ENCODE data around the gene NAP1L4. TPM values are rescaled to one million over a fixed set of nuclear protein-coding genes. Genes with fewer than 3 reads are reported as not detected.

Gene NAP1L4
- total RNA-seq, 1 donor, result 72.0 TPM

GRCh38 chr11:2982214-2982613 is 9.9 kb downstream of the NAP1L4 start:
- Histone ChIP-seq H3K27ac (ENCODE audit: low read depth, low read length) (no peak overlapping the region), H3K36me3 (ENCODE audit: insufficient read depth, low read length) (peaks cover 21% of the 10 kb centered on the region), H3K79me2 (ENCODE audit: insufficient read depth, low read length) (peaks cover 98% of the 10 kb centered on the region), H4K20me1 (ENCODE audit: insufficient read depth, low read length) (peaks cover 16% of the 10 kb centered on the region), H3K9me3 (ENCODE audit: low read depth, low read length) (no peaks in the 10 kb centered on the region), H3K27me3 (ENCODE audit: insufficient read depth, low read length) (no peaks in the 10 kb centered on the region), H2AFZ (ENCODE audit: low read length) (no peak overlapping the region), H3K4me2 (ENCODE audit: insufficient read depth, low read length) (no peak overlapping the region), H3K4me1 (ENCODE audit: insufficient read depth, low read length) (no peaks in the 10 kb centered on the region), H3K4me3 (ENCODE audit: insufficient read depth, low read length) (no peak overlapping the region)
- DNase-seq (ENCODE audit: insufficient read length, low spot score, missing footprints), result no peak
- TF ChIP-seq CTCF (IDR thresholded peaks at IDR 0.05; ENCODE audit: extremely low read depth, low read depth, low read length), result no peak

GRCh38 chr11:2981130-2981529 is 11.0 kb downstream of the NAP1L4 start:
- Histone ChIP-seq H3K27me3 (ENCODE audit: insufficient read depth, low read length) (no peaks in the 10 kb centered on the region), H3K36me3 (ENCODE audit: insufficient read depth, low read length) (peaks cover 32% of the 10 kb centered on the region), H3K4me3 (ENCODE audit: insufficient read depth, low read length) (no peak overlapping the region), H4K20me1 (ENCODE audit: insufficient read depth, low read length) (peaks cover 19% of the 10 kb centered on the region), H3K27ac (ENCODE audit: low read depth, low read length) (no peak overlapping the region), H3K9me3 (ENCODE audit: low read depth, low read length) (no peaks in the 10 kb centered on the region), H3K4me1 (ENCODE audit: insufficient read depth, low read length) (no peaks in the 10 kb centered on the region), H3K4me2 (ENCODE audit: insufficient read depth, low read length) (no peak overlapping the region), H3K79me2 (ENCODE audit: insufficient read depth, low read length) (peaks cover 97% of the 10 kb centered on the region), H2AFZ (ENCODE audit: low read length) (no peak overlapping the region)
- no peak for DNase-seq (ENCODE audit: insufficient read length, low spot score, missing footprints)
- no peak for TF ChIP-seq CTCF (IDR thresholded peaks at IDR 0.05; ENCODE audit: extremely low read depth, low read depth, low read length)

- H3K4me2 ChIP-seq (ENCODE audit: insufficient read depth, low read length), result no peak overlapping the region
- H3K36me3 ChIP-seq (ENCODE audit: insufficient read depth, low read length), result peaks cover 40% of the 10 kb centered on the region
- no peak for DNase-seq (ENCODE audit: insufficient read length, low spot score, missing footprints)
- H4K20me1 ChIP-seq (ENCODE audit: insufficient read depth, low read length), result peaks cover 22% of the 10 kb centered on the region
- no peak for TF ChIP-seq CTCF (IDR thresholded peaks at IDR 0.05; ENCODE audit: extremely low read depth, low read depth, low read length)
- no peak overlapping the region for H2AFZ ChIP-seq (ENCODE audit: low read length)
- no peak overlapping the region for H3K27ac ChIP-seq (ENCODE audit: low read depth, low read length)
- peaks cover 97% of the 10 kb centered on the region for H3K79me2 ChIP-seq (ENCODE audit: insufficient read depth, low read length)
- H3K9me3 ChIP-seq (ENCODE audit: low read depth, low read length), result no peaks in the 10 kb centered on the region
- H3K27me3 ChIP-seq (ENCODE audit: insufficient read depth, low read length), result no peaks in the 10 kb centered on the region
- H3K4me1 ChIP-seq (ENCODE audit: insufficient read depth, low read length), result no peaks in the 10 kb centered on the region
- H3K4me3 ChIP-seq (ENCODE audit: insufficient read depth, low read length), result no peak overlapping the region
Observed at GRCh38 chr11:2980168-2980840, 11.8 kb downstream of the NAP1L4 start.

GRCh38 chr11:2977113-2977512 is 15.0 kb downstream of the NAP1L4 start:
- DNase-seq (ENCODE audit: insufficient read length, low spot score, missing footprints), result no peak
- no peak for TF ChIP-seq CTCF (IDR thresholded peaks at IDR 0.05; ENCODE audit: extremely low read depth, low read depth, low read length)
- H3K36me3 ChIP-seq (ENCODE audit: insufficient read depth, low read length), result peaks cover 71% of the 10 kb centered on the region
- H2AFZ ChIP-seq (ENCODE audit: low read length), result no peak overlapping the region
- no peaks in the 10 kb centered on the region for H3K4me1 ChIP-seq (ENCODE audit: insufficient read depth, low read length)
- H3K27me3 ChIP-seq (ENCODE audit: insufficient read depth, low read length), result no peaks in the 10 kb centered on the region
- H3K79me2 ChIP-seq (ENCODE audit: insufficient read depth, low read length), result peaks cover 89% of the 10 kb centered on the region
- H3K4me3 ChIP-seq (ENCODE audit: insufficient read depth, low read length), result no peak overlapping the region
- no peak overlapping the region for H3K27ac ChIP-seq (ENCODE audit: low read depth, low read length)
- H4K20me1 ChIP-seq (ENCODE audit: insufficient read depth, low read length), result peaks cover 25% of the 10 kb centered on the region
- no peaks in the 10 kb centered on the region for H3K9me3 ChIP-seq (ENCODE audit: low read depth, low read length)
- no peak overlapping the region for H3K4me2 ChIP-seq (ENCODE audit: insufficient read depth, low read length)

All from osteoblast (primary cell).